HG03039 (cell line): Measurements from ENCODE around the gene TM4SF20.
"Not testable (repeated sequence)": the region's sequence is repeated elsewhere in the genome, so short reads cannot be mapped to it uniquely, and the experiment has no call there.

ENCODE experiments used
- ATAC-seq: cut with Tn5 transposase; IDR thresholded peaks from one replicate; pipeline ENCODE4 v1.9.1; 2021; ENCODE audit warnings: mild to moderate bottlenecking, moderate library complexity; ENCODE audit not compliant: unreplicated experiment

TM4SF20 gene

DNA sequence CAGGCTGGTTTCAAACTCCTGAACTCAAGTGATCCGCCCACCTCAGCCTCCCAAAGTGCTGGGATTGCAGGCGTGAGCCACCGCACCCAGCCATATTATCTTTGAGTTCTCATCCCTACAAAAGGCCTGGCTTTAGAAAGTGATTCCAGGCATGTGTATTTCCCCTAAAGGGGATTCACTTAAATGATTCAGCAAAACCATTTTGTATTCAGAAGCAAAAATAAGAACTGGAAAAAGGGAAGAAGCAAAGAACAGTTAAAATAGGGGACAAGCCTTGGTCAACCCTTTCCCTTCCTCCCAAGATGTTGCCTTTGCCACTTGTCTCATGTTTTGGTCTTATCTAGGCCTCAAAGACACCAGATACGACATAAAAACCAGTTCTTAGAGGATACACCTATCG, 10.5 kb downstream of the TM4SF20 start:
- ATAC-seq = no peak

GRCh38 chr2:227367427-227367795, 11.7 kb downstream of the TM4SF20 start:
- ATAC-seq = no peak

- ATAC-seq = no peak
Observed at GRCh38 chr2:227366769-227367426, 12.2 kb downstream of the TM4SF20 start.

DNA sequence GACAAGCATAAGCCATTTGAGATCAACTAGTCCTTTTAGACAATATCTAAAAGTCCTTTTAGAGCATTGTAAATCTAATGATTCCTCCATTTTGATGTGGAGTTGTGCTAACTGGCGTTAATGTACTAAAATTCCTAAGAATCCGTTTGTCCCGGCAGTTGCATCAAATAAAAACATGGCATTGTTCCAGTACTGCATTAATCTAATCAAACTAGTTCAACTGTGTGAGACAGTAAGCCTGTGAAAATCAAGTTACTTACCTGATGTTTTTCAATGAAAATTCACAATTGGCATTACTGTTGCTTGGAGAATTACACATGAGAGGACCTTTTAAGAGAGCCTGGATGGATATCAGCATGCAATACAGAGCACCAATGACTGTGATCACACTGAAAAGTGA, 13.3 kb downstream of the TM4SF20 start:
- ATAC-seq = no peak

GRCh38 chr2:227364585-227365263, 14.4 kb downstream of the TM4SF20 start:
- not testable (repeated sequence) for ATAC-seq

DNA sequence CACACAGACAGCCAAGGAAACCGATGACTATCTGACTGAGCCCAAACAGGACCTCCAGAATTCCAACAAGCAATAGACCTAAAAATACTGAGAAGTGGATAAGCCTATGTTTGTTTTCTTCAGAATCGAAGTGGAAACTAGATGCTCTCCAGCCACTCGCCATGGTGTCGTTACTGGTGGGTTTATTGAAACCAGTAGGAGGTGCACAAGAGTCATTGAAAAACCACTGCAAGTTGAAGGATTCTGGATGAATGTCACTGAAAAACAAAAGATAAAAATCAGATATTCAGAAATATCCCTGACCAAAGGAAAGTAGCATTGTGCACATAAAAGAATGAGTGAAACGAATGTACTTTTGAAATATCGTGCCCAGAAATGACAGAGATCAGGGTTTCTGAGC, 15.3 kb downstream of the TM4SF20 start:
- no peak for ATAC-seq

GRCh38 chr2:227360351-227360750, 18.8 kb downstream of the TM4SF20 start:
- ATAC-seq = no peak

DNA sequence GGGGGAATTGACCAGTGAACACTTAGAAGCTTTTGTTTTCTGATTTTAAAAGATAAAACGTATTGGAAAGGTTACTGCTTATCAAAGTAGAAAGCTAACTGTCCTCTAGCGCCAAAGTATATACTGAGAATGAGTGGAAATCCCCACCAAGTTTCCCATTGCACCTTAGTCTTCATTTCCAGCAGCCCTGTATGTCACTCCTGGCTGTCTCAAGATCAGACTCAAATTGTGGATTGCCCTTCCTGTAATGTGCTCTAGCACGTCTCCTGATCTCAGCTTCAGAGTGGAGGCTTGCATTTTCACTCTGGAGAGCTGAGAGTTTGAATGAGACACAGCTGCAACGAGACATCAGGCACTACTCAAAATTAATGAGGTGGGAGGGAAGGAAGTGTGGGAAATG, 27.5 kb downstream of the TM4SF20 start:
- ATAC-seq = peak; percentile 93

GRCh38 chr2:227349989-227350612, 29.0 kb downstream of the TM4SF20 start:
- no peak for ATAC-seq

DNA sequence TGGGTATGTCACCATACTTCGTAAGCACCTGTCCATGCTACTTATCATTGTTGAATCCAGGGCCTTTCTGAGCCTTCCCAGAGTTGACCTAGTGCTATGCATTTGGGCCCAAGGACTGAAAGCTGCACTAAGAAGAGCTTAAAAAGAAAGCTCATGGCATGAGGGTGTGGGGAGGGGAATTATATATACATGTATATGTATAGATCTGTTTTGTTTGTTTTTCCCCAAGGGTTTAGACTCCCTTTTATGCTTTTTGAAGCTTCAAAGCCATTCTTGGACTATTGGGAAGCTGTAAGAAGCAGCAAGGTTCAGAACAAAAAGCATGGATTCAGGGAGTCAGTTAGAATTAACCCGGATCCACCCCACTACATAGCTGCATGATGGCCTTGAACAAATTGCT, 30.8 kb downstream of the TM4SF20 start:
- ATAC-seq = no peak

GRCh38 chr2:227347117-227347516, 32.0 kb downstream of the TM4SF20 start:
- no peak for ATAC-seq

DNA sequence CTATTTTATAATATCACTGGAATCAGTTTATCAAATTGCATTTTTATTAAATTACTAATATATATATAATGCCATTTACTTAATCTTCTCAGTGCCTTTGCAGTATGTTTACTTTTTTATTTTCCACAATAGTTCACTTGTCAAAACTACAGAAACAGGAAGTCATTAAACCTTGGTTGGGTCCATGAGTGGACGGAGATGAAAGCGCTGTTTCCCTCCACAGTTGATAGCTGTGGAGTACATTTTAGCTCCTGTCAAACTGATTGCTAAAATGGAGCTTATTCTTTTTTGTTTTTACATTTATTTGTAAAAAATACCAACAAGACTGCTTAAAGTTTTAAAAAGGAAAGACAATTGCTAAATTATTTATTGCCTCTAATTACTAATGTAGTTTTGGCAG, 34.9 kb downstream of the TM4SF20 start:
- ATAC-seq = no peak

DNA sequence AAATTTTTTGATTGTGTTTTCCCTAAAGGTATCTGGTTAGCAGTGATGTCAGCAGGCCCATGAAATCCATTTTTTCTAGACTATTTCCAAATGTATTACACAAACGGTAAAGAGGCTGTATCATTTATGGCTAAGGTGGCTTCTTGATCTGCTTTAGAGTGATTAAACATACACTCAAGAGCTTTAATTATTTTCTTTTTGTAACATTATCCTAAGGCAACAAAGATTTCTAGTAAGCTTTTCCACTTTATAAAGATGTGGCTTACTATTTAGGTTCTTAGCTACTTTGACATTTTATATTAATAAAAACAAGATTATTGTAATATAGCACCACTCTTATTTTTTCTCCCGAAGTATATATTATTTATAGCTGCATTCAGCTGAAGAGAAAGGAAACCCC, 37.6 kb downstream of the TM4SF20 start:
- no peak for ATAC-seq

DNA sequence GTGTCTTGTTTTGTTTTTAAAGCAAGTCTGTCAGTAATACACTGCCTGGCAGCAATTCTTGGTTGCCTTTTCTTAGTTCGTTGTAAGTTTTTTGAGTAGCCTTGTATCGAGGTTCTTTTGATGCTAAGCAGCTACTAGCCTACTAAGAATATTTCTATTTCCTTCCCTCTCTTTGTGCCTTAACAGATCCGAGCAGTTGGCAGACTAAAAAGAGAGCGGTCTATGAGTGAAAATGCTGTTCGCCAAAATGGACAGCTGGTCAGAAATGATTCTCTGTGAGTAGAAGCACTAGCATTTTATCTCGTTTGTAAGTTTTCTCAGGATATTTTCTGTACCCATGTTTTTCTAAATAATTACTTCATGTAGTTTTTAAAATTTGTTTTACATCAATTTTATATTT, 39.0 kb downstream of the TM4SF20 start:
- no peak for ATAC-seq

- ATAC-seq = no peak
Observed at GRCh38 chr2:227339098-227339599, 40.0 kb downstream of the TM4SF20 start.

- ATAC-seq = no peak
Observed at GRCh38 chr2:227337442-227337841, 41.7 kb downstream of the TM4SF20 start.

DNA sequence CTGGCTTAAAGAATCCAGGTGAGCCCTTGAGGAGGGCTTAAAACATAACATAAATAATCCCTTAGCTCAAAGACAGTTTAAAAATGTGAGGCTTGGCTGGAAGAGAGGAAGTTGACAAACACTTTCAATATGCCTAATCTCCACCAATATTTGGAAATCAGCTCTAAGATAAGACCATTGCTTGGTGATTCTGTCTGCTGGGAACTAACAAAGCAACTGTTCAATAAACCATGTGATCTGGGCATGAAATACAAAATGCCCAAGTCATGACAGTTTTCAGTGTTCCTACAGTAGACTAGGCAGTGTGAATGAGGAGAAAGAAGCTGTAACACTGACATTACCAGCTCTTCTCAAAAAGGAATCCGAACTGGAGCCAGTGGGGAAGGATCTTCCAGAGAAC, 43.4 kb downstream of the TM4SF20 start:
- ATAC-seq = no peak

GRCh38 chr2:227326783-227327182, 52.3 kb downstream of the TM4SF20 start:
- ATAC-seq = no peak

DNA sequence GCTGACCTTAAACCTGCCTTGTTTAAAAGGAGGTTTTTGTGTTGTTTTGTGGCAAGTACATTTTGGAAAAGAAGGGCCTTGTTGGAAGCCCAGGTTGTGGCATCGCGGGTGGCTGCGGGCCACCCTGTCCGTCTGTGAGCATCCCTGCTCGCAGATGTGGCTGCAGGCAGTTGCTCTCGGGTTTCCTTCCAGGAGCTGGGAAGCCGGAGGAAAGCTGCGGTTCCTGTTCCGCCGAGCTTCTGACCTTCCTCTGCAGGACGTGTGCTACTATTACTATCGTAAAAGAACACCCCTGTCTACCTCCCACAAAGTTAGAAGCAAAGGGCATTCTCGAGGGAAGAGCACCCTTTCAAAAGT, 53.3 kb downstream of the TM4SF20 start:
- peak; percentile 1 for ATAC-seq

- ATAC-seq = peak; percentile 97
Observed at GRCh38 chr2:227324995-227325838, 53.9 kb downstream of the TM4SF20 start, which contains the start of gene MFF. Gene MFF, plus strand, starts transcription at chr2:227325251. Its CDS starts 5,415 bp downstream, at chr2:227330666.

DNA sequence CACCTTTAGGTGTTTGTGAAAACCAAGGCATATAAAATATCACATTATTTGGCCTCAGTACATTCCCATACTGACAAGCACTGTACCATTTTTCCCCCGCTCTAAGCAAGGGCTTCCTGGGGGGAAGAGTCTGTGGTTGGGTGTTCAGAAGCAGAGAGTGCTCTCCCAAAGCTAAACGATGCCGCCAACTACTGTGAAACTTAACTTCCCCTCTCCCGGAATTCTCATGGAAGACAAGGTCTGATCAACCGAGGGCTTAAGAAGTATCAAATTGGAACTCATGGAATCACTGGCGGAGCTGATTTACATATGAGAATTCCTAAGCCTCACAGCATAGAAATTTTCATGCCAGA, 54.5 kb downstream of the TM4SF20 start:
- ATAC-seq = no peak
